HEK293 (cell line): ENCODE data around the gene GPR84.

Experiments used
- GLIS1 ChIP-seq: fragments of 450-650 bp; formaldehyde crosslinking; IDR thresholded peaks from 2 replicates; pipeline ENCODE4 v1.5.1; 2016; ENCODE audit warnings: missing biosample characterization, missing genetic modification characterization
- KLF9 ChIP-seq: fragments of 450-650 bp; formaldehyde crosslinking; IDR thresholded peaks from 2 replicates; pipeline ENCODE4 v1.5.1; 2016; ENCODE audit warnings: missing biosample characterization, missing genetic modification characterization, low read depth
- PRDM1 ChIP-seq: fragments of 450-650 bp; formaldehyde crosslinking; IDR thresholded peaks from 2 replicates; pipeline ENCODE4; 2016; ENCODE audit warnings: missing biosample characterization, missing genetic modification characterization
- SP7 ChIP-seq: fragments of 450-650 bp; formaldehyde crosslinking; IDR thresholded peaks from 2 replicates; pipeline ENCODE4 v1.5.1; 2016; ENCODE audit warnings: missing biosample characterization, missing genetic modification characterization
- ZFP69B ChIP-seq: fragments of 450-650 bp; formaldehyde crosslinking; IDR thresholded peaks from 2 replicates; pipeline ENCODE4 v1.5.1; 2016; ENCODE audit warnings: missing biosample characterization, missing genetic modification characterization
- ZNF214 ChIP-seq: fragments of 450-650 bp; formaldehyde crosslinking; IDR thresholded peaks from 2 replicates; pipeline ENCODE4 v1.5.1; 2017; ENCODE audit warnings: missing biosample characterization, mild to moderate bottlenecking, missing genetic modification characterization, borderline replicate concordance
- ZNF292 ChIP-seq: fragments of 450-650 bp; formaldehyde crosslinking; IDR thresholded peaks from 2 replicates; pipeline ENCODE4 v1.5.1; 2016; ENCODE audit warnings: low read depth, missing biosample characterization, missing genetic modification characterization, borderline replicate concordance
- ZNF600 ChIP-seq: fragments of 450-650 bp; formaldehyde crosslinking; IDR thresholded peaks from 2 replicates; pipeline ENCODE4 v1.5.1; 2016; ENCODE audit warnings: missing biosample characterization, missing genetic modification characterization
- ZNF624 ChIP-seq: fragments of 450-650 bp; formaldehyde crosslinking; IDR thresholded peaks from 2 replicates; pipeline ENCODE4 v1.5.1; 2017; ENCODE audit warnings: missing biosample characterization, missing genetic modification characterization
- ZNF660 ChIP-seq: fragments of 450-650 bp; IDR thresholded peaks from 2 replicates; pipeline ENCODE4 v1.5.1; 2018; ENCODE audit warnings: missing biosample characterization, mild to moderate bottlenecking, missing genetic modification characterization
- TF ChIP-seq, protein P1 (sequence below): fragments of 450-650 bp; IDR thresholded peaks from 2 replicates; pipeline ENCODE4 v1.5.1; 2018; ENCODE audit warnings: missing biosample characterization, mild to moderate bottlenecking, missing genetic modification characterization
- TF ChIP-seq, protein P2 (sequence below): fragments of 450-650 bp; formaldehyde crosslinking; IDR thresholded peaks from 2 replicates; pipeline ENCODE4 v1.5.1; 2016; ENCODE audit warnings: missing biosample characterization, missing genetic modification characterization
- TF ChIP-seq, protein P3 (sequence below): fragments of 450-650 bp; formaldehyde crosslinking; optimal IDR thresholded peaks from 2 replicates; pipeline ENCODE3; 2016; ENCODE audit warnings: missing biosample characterization, mild to moderate bottlenecking, missing genetic modification characterization
- TF ChIP-seq, protein P4 (sequence below): fragments of 450-650 bp; formaldehyde crosslinking; IDR thresholded peaks from 2 replicates; pipeline ENCODE4 v1.5.1; 2016; ENCODE audit warnings: missing biosample characterization, missing genetic modification characterization
- TF ChIP-seq, protein P5 (sequence below): fragments of 450-650 bp; formaldehyde crosslinking; IDR thresholded peaks from 2 replicates; pipeline ENCODE4 v1.5.1; 2016; ENCODE audit warnings: missing biosample characterization, missing genetic modification characterization
- TF ChIP-seq, protein P6 (sequence below): fragments of 450-650 bp; formaldehyde crosslinking; IDR thresholded peaks from 2 replicates; pipeline ENCODE4 v1.5.1; 2016; ENCODE audit warnings: missing biosample characterization, missing genetic modification characterization
- TF ChIP-seq, protein P7 (sequence below): fragments of 450-650 bp; formaldehyde crosslinking; IDR thresholded peaks from 2 replicates; pipeline ENCODE4 v1.5.1; 2016; ENCODE audit warnings: missing biosample characterization, missing genetic modification characterization, borderline replicate concordance
- TF ChIP-seq, protein P8 (sequence below): fragments of 450-650 bp; formaldehyde crosslinking; IDR thresholded peaks from 2 replicates; pipeline ENCODE4 v1.5.1; 2016; ENCODE audit warnings: missing biosample characterization, missing genetic modification characterization

Gene GPR84

DNA sequence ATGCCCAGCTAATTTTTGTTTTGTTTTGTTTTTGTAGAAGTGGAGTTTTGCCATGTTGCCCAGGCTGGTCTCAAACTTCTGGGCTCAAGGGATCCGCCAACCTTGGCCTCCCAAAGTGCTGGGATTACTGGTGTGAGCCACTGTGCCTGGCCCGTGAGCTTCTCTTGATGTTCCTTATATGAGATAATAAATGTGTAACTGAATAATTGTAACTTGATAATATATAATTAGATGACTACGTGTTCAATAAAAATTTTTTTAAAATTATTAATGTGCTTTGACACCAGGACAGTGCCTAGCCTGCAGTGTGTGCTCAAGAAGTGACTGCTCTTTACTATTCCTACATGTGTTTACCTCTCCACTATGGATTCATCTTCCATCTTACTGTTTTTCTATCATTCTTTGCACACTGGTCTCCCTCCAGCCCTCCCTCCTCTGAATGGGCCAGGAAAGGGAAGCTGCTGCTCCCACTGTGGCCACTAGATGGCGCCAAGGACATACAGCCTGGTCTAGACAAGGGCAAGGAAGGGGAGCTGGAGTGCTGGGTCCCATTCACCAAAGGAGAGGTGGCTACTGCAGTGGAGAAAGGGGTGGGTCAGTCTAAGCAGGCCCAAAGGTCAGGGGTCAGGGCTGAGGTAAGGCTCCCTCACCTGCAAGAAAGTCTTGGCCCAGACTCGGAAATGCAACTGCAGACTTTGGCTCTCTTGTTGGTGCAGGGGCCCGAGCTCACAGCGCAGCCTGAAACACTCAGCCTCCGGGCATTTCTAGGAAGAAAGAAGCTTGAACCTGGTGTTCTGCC, 34.9 kb upstream of the GPR84 start (continued):
- TF ChIP-seq, protein P1, sequence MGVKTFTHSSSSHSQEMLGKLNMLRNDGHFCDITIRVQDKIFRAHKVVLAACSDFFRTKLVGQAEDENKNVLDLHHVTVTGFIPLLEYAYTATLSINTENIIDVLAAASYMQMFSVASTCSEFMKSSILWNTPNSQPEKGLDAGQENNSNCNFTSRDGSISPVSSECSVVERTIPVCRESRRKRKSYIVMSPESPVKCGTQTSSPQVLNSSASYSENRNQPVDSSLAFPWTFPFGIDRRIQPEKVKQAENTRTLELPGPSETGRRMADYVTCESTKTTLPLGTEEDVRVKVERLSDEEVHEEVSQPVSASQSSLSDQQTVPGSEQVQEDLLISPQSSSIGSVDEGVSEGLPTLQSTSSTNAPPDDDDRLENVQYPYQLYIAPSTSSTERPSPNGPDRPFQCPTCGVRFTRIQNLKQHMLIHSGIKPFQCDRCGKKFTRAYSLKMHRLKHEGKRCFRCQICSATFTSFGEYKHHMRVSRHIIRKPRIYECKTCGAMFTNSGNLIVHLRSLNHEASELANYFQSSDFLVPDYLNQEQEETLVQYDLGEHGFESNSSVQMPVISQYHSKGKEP: no peak
- TF ChIP-seq, protein P2, sequence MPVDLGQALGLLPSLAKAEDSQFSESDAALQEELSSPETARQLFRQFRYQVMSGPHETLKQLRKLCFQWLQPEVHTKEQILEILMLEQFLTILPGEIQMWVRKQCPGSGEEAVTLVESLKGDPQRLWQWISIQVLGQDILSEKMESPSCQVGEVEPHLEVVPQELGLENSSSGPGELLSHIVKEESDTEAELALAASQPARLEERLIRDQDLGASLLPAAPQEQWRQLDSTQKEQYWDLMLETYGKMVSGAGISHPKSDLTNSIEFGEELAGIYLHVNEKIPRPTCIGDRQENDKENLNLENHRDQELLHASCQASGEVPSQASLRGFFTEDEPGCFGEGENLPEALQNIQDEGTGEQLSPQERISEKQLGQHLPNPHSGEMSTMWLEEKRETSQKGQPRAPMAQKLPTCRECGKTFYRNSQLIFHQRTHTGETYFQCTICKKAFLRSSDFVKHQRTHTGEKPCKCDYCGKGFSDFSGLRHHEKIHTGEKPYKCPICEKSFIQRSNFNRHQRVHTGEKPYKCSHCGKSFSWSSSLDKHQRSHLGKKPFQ: no peak
- TF ChIP-seq KLF9 (tag by site-specific recombination) (no peak), ZNF214 (tag by site-specific recombination) (no peak), ZNF600 (tag by site-specific recombination) (no peak), SP7 (tag by site-specific recombination) (peak; percentile 86), ZFP69B (tag by site-specific recombination) (0 out of 2 replicates have a peak, but pooled peaks have one; percentile 29), ZNF660 (0 out of 2 replicates have a peak, but pooled peaks have one; percentile 36), GLIS1 (tag by site-specific recombination) (no peak), ZNF624 (tag by site-specific recombination) (no peak), ZNF292 (no peak), PRDM1 (tag by site-specific recombination) (peak; percentile 24; the same call in 1 of the 2 replicates)
- TF ChIP-seq, protein P3, sequence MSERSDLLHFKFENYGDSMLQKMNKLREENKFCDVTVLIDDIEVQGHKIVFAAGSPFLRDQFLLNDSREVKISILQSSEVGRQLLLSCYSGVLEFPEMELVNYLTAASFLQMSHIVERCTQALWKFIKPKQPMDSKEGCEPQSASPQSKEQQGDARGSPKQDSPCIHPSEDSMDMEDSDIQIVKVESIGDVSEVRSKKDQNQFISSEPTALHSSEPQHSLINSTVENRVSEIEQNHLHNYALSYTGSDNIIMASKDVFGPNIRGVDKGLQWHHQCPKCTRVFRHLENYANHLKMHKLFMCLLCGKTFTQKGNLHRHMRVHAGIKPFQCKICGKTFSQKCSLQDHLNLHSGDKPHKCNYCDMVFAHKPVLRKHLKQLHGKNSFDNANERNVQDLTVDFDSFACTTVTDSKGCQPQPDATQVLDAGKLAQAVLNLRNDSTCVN (tag by site-specific recombination): no peak
- TF ChIP-seq, protein P4, sequence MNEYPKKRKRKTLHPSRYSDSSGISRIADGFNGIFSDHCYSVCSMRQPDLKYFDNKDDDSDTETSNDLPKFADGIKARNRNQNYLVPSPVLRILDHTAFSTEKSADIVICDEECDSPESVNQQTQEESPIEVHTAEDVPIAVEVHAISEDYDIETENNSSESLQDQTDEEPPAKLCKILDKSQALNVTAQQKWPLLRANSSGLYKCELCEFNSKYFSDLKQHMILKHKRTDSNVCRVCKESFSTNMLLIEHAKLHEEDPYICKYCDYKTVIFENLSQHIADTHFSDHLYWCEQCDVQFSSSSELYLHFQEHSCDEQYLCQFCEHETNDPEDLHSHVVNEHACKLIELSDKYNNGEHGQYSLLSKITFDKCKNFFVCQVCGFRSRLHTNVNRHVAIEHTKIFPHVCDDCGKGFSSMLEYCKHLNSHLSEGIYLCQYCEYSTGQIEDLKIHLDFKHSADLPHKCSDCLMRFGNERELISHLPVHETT: no peak
- TF ChIP-seq, protein P5, sequence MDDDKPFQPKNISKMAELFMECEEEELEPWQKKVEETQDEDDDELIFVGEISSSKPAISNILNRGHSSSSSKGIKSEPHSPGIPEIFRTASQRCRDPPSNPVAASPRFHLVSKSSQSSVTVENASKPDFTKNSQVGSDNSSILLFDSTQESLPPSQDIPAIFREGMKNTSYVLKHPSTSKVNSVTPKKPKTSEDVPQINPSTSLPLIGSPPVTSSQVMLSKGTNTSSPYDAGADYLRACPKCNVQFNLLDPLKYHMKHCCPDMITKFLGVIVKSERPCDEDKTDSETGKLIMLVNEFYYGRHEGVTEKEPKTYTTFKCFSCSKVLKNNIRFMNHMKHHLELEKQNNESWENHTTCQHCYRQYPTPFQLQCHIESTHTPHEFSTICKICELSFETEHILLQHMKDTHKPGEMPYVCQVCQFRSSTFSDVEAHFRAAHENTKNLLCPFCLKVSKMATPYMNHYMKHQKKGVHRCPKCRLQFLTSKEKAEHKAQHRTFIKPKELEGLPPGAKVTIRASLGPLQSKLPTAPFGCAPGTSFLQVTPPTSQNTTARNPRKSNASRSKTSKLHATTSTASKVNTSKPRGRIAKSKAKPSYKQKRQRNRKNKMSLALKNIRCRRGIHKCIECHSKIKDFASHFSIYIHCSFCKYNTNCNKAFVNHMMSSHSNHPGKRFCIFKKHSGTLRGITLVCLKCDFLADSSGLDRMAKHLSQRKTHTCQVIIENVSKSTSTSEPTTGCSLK: no peak
- TF ChIP-seq, protein P6, sequence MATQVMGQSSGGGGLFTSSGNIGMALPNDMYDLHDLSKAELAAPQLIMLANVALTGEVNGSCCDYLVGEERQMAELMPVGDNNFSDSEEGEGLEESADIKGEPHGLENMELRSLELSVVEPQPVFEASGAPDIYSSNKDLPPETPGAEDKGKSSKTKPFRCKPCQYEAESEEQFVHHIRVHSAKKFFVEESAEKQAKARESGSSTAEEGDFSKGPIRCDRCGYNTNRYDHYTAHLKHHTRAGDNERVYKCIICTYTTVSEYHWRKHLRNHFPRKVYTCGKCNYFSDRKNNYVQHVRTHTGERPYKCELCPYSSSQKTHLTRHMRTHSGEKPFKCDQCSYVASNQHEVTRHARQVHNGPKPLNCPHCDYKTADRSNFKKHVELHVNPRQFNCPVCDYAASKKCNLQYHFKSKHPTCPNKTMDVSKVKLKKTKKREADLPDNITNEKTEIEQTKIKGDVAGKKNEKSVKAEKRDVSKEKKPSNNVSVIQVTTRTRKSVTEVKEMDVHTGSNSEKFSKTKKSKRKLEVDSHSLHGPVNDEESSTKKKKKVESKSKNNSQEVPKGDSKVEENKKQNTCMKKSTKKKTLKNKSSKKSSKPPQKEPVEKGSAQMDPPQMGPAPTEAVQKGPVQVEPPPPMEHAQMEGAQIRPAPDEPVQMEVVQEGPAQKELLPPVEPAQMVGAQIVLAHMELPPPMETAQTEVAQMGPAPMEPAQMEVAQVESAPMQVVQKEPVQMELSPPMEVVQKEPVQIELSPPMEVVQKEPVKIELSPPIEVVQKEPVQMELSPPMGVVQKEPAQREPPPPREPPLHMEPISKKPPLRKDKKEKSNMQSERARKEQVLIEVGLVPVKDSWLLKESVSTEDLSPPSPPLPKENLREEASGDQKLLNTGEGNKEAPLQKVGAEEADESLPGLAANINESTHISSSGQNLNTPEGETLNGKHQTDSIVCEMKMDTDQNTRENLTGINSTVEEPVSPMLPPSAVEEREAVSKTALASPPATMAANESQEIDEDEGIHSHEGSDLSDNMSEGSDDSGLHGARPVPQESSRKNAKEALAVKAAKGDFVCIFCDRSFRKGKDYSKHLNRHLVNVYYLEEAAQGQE (tag by site-specific recombination): no peak
- TF ChIP-seq, protein P7, sequence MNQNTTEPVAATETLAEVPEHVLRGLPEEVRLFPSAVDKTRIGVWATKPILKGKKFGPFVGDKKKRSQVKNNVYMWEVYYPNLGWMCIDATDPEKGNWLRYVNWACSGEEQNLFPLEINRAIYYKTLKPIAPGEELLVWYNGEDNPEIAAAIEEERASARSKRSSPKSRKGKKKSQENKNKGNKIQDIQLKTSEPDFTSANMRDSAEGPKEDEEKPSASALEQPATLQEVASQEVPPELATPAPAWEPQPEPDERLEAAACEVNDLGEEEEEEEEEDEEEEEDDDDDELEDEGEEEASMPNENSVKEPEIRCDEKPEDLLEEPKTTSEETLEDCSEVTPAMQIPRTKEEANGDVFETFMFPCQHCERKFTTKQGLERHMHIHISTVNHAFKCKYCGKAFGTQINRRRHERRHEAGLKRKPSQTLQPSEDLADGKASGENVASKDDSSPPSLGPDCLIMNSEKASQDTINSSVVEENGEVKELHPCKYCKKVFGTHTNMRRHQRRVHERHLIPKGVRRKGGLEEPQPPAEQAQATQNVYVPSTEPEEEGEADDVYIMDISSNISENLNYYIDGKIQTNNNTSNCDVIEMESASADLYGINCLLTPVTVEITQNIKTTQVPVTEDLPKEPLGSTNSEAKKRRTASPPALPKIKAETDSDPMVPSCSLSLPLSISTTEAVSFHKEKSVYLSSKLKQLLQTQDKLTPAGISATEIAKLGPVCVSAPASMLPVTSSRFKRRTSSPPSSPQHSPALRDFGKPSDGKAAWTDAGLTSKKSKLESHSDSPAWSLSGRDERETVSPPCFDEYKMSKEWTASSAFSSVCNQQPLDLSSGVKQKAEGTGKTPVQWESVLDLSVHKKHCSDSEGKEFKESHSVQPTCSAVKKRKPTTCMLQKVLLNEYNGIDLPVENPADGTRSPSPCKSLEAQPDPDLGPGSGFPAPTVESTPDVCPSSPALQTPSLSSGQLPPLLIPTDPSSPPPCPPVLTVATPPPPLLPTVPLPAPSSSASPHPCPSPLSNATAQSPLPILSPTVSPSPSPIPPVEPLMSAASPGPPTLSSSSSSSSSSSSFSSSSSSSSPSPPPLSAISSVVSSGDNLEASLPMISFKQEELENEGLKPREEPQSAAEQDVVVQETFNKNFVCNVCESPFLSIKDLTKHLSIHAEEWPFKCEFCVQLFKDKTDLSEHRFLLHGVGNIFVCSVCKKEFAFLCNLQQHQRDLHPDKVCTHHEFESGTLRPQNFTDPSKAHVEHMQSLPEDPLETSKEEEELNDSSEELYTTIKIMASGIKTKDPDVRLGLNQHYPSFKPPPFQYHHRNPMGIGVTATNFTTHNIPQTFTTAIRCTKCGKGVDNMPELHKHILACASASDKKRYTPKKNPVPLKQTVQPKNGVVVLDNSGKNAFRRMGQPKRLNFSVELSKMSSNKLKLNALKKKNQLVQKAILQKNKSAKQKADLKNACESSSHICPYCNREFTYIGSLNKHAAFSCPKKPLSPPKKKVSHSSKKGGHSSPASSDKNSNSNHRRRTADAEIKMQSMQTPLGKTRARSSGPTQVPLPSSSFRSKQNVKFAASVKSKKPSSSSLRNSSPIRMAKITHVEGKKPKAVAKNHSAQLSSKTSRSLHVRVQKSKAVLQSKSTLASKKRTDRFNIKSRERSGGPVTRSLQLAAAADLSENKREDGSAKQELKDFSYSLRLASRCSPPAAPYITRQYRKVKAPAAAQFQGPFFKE (tag by site-specific recombination): no peak
- TF ChIP-seq, protein P8, sequence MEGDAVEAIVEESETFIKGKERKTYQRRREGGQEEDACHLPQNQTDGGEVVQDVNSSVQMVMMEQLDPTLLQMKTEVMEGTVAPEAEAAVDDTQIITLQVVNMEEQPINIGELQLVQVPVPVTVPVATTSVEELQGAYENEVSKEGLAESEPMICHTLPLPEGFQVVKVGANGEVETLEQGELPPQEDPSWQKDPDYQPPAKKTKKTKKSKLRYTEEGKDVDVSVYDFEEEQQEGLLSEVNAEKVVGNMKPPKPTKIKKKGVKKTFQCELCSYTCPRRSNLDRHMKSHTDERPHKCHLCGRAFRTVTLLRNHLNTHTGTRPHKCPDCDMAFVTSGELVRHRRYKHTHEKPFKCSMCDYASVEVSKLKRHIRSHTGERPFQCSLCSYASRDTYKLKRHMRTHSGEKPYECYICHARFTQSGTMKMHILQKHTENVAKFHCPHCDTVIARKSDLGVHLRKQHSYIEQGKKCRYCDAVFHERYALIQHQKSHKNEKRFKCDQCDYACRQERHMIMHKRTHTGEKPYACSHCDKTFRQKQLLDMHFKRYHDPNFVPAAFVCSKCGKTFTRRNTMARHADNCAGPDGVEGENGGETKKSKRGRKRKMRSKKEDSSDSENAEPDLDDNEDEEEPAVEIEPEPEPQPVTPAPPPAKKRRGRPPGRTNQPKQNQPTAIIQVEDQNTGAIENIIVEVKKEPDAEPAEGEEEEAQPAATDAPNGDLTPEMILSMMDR (tag by site-specific recombination): peak; percentile 96
